ENCODE results near the gene HSPA1B. TPM values are rescaled to one million over a fixed set of nuclear protein-coding genes. Genes with fewer than 3 reads are reported as not detected.

HSPA1B gene
- total and polyA plus RNA-seq, 8 donors, result 35.9 to 165 (median 77.4) TPM

DNA sequence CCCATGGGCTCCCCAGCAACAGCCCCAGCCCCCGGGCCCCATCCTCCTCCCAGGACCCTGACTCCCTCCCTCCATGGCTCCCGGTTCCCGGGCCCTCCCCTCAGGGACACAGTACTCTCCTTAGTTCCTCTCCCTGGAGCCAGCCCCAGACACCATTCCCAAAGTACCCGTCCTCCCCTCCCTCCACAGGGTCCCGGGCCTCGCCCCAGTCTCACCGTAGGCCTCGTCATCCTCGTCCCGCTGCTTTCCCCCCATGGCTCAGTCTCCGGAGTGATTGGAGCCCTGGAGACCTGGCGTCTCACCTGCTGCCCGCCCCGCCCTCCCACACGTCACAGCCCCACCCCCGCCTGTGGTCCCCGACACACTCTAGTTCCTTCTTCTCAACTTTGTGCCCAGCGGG, 51.2 kb downstream of the HSPA1B start, which contains the start of gene SLC44A4:
Gene SLC44A4 (minus strand): TSS at position 272 of the 400 bp plus-strand sequence. CDS start 17 bp downstream, at position 255.
- peak within 1 kb of the TSS; percentile 85 to 95 (median 92) for H3K27ac ChIP-seq
- peaks cover 41 to 65% (median 48%) of the 10 kb centered on the region in 4 donors for H3K36me3 ChIP-seq
- H3K4me1 ChIP-seq, result peaks cover 17 to 44% (median 26%) of the 10 kb centered on the region in 4 donors
- peak; percentile 71 to 89 for DNase-seq
- TF ChIP-seq POLR2A (IDR thresholded peaks at IDR 0.05) (peak in 1 of 4 donors; percentile 46), POLR2AphosphoS5 (IDR thresholded peaks at IDR 0.05) (peak in 2 of 3 donors; percentile 79 to 84)
- TF ChIP-seq, protein P1, sequence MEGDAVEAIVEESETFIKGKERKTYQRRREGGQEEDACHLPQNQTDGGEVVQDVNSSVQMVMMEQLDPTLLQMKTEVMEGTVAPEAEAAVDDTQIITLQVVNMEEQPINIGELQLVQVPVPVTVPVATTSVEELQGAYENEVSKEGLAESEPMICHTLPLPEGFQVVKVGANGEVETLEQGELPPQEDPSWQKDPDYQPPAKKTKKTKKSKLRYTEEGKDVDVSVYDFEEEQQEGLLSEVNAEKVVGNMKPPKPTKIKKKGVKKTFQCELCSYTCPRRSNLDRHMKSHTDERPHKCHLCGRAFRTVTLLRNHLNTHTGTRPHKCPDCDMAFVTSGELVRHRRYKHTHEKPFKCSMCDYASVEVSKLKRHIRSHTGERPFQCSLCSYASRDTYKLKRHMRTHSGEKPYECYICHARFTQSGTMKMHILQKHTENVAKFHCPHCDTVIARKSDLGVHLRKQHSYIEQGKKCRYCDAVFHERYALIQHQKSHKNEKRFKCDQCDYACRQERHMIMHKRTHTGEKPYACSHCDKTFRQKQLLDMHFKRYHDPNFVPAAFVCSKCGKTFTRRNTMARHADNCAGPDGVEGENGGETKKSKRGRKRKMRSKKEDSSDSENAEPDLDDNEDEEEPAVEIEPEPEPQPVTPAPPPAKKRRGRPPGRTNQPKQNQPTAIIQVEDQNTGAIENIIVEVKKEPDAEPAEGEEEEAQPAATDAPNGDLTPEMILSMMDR (IDR thresholded peaks at IDR 0.05), result no peak
- intact Hi-C loops (cut with DNase I; ENCODE audit: low total_unique reads), result no loop called here
- H3K9me3 ChIP-seq, result no peaks in the 10 kb centered on the region
- no peaks in the 10 kb centered on the region for H3K27me3 ChIP-seq
- WGBS, 5 donors, result 28 to 46% (median 32%) methylated on average over 11 to 18 of the region's 18 CpGs
- H3K4me3 ChIP-seq, result peak within 1 kb of the TSS; percentile 36 to 59 (median 47)

DNA sequence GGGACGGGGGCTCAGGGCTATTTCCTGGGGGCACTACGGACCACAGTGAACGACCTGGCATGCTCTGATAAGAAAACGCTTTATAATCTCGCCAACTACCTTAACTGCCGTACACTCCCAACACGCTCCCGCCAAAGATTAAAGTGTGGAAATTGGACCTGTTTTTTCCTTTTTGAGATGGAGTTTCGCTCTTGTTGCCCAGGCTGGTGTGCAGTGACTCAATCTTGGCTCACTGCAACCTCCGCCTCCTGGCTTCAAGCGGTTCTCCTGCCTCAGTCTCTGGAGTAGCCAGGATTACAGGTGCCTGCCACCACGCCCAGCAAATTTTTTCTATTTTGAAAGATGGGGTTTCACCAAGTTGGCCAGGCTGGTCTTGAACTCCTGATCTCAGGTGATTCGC, 51.6 kb downstream of the HSPA1B start:
- peak overlapping the region; percentile 85 to 95 (median 92) for H3K27ac ChIP-seq
- H3K27me3 ChIP-seq, result no peaks in the 10 kb centered on the region
- intact Hi-C loops (cut with DNase I; ENCODE audit: low total_unique reads), result no loop called here
- H3K4me3 ChIP-seq, result peak overlapping the region; percentile 36 to 59 (median 47)
- peak in 1 of 3 donors; percentile 8 for TF ChIP-seq POLR2AphosphoS5 (IDR thresholded peaks at IDR 0.05)
- no peak for TF ChIP-seq EP300 (IDR thresholded peaks at IDR 0.05)
- WGBS, 5 donors, result 23 to 65% (median 43%) methylated on average over 9 to 13 of the region's 13 CpGs
- DNase-seq, result no peak
- peaks cover 45 to 65% (median 52%) of the 10 kb centered on the region in 4 donors for H3K36me3 ChIP-seq
- H3K9me3 ChIP-seq, result no peaks in the 10 kb centered on the region
- H3K4me1 ChIP-seq, result peaks cover 17 to 44% (median 24%) of the 10 kb centered on the region in 4 donors

Small RNAs within 50 kb of the gene (small RNA-seq; reads per million reads assigned to genes)
- gene RF00019 (0 reads per million in 4 donors), gene SNORD48 (331 to 1,938 (median 464) reads per million in 4 donors), gene SNORD52 (0 reads per million in 4 donors)

Other genes starting within 250 kb of the HSPA1B start
Only the 30 nearest of the 38 such genes appear.
- gene APOM, start 171.8 kb upstream of the HSPA1B start, total RNA-seq, result 1 to 10 TPM in 2 of 5 donors, not detected in 3; 1.3 to 1.9 TPM
- 10 to 100 TPM in 1 of 3 donors, 1 to 10 TPM in 2; 6.4 to 14.2 (median 6.5) TPM for gene APOM, start 171.8 kb upstream of the HSPA1B start, polyA plus RNA-seq
- 10 to 100 TPM; 12.8 to 44.9 (median 32.0) TPM for gene C6orf47, start 167.0 kb upstream of the HSPA1B start, total RNA-seq
- gene C6orf47, start 167.0 kb upstream of the HSPA1B start, polyA plus RNA-seq, result 10 to 100 TPM; 10.5 to 16.0 (median 13.0) TPM
- gene GPANK1, start 162.7 kb upstream of the HSPA1B start, total RNA-seq, result 10 to 100 TPM in 4 of 5 donors, 1 to 10 TPM in 1; 5.8 to 36.8 (median 10.6) TPM
- gene GPANK1, start 162.7 kb upstream of the HSPA1B start, polyA plus RNA-seq, result 10 to 100 TPM; 13.0 to 17.9 (median 13.4) TPM
- 100 to 1,000 TPM in 3 of 5 donors, 10 to 100 TPM in 2; 11.3 to 375 (median 142) TPM for gene CSNK2B, start 161.7 kb upstream of the HSPA1B start, total RNA-seq
- gene CSNK2B, start 161.7 kb upstream of the HSPA1B start, polyA plus RNA-seq, result 100 to 1,000 TPM; 152 to 233 (median 181) TPM
- 10 to 100 TPM in 2 of 5 donors, 1 to 10 TPM in 2, not detected in 1; 2.7 to 17.1 (median 10.3) TPM for gene LY6G5B, start 157.8 kb upstream of the HSPA1B start, total RNA-seq
- 1 to 10 TPM in 2 of 3 donors, under 1 TPM in 1; 0.44 to 4.7 (median 2.1) TPM for gene LY6G5B, start 157.8 kb upstream of the HSPA1B start, polyA plus RNA-seq
- not detected for gene LY6G5C, start 146.7 kb upstream of the HSPA1B start, total RNA-seq
- gene LY6G5C, start 146.7 kb upstream of the HSPA1B start, polyA plus RNA-seq, result 1 to 10 TPM; 1.8 to 4.9 (median 2.7) TPM
- 100 to 1,000 TPM in 1 of 5 donors, 10 to 100 TPM in 4; 40.9 to 122 (median 49.0) TPM for gene ABHD16A, start 124.4 kb upstream of the HSPA1B start, total RNA-seq
- gene ABHD16A, start 124.4 kb upstream of the HSPA1B start, polyA plus RNA-seq, result 10 to 100 TPM; 15.1 to 48.0 (median 20.4) TPM
- gene LY6G6F, start 120.9 kb upstream of the HSPA1B start, total RNA-seq, result not detected
- not detected for gene LY6G6F, start 120.9 kb upstream of the HSPA1B start, polyA plus RNA-seq
- gene LY6G6D, start 112.4 kb upstream of the HSPA1B start, total RNA-seq, result not detected
- not detected for gene LY6G6D, start 112.4 kb upstream of the HSPA1B start, polyA plus RNA-seq
- gene LY6G6C, start 106.0 kb upstream of the HSPA1B start, total RNA-seq, result not detected
- under 1 TPM in 1 of 3 donors, not detected in 2; 0.90 TPM for gene LY6G6C, start 106.0 kb upstream of the HSPA1B start, polyA plus RNA-seq
- not detected for gene MPIG6B, start 104.4 kb upstream of the HSPA1B start, total RNA-seq
- gene MPIG6B, start 104.4 kb upstream of the HSPA1B start, polyA plus RNA-seq, result under 1 TPM in 1 of 3 donors, not detected in 2; 0.10 TPM
- 100 to 1,000 TPM in 2 of 5 donors, 10 to 100 TPM in 3; 33.3 to 133 (median 76.1) TPM for gene DDAH2, start 98.4 kb upstream of the HSPA1B start, total RNA-seq
- gene DDAH2, start 98.4 kb upstream of the HSPA1B start, polyA plus RNA-seq, result 10 to 100 TPM; 52.9 to 73.7 (median 57.9) TPM
- gene CLIC1, start 91.2 kb upstream of the HSPA1B start, total RNA-seq, result 100 to 1,000 TPM in 4 of 5 donors, 10 to 100 TPM in 1; 33.8 to 381 (median 117) TPM
- 100 to 1,000 TPM; 331 to 597 (median 348) TPM for gene CLIC1, start 91.2 kb upstream of the HSPA1B start, polyA plus RNA-seq
- gene MSH5, start 87.7 kb upstream of the HSPA1B start, total RNA-seq, result 10 to 100 TPM in 4 of 5 donors, 1 to 10 TPM in 1; 4.1 to 66.4 (median 21.4) TPM
- 1 to 10 TPM; 2.9 to 9.3 (median 3.2) TPM for gene MSH5, start 87.7 kb upstream of the HSPA1B start, polyA plus RNA-seq
- gene SAPCD1, start 65.1 kb upstream of the HSPA1B start, total RNA-seq, result 10 to 100 TPM in 2 of 5 donors, 1 to 10 TPM in 2, not detected in 1; 2.7 to 40.8 (median 7.6) TPM
- gene SAPCD1, start 65.1 kb upstream of the HSPA1B start, polyA plus RNA-seq, result 1 to 10 TPM; 2.4 to 5.4 (median 2.9) TPM
- 10 to 100 TPM in 1 of 5 donors, 1 to 10 TPM in 3, not detected in 1; 4.2 to 18.3 (median 7.5) TPM for gene VWA7, start 50.4 kb upstream of the HSPA1B start, total RNA-seq
- 1 to 10 TPM; 1.3 to 1.4 (median 1.4) TPM for gene VWA7, start 50.4 kb upstream of the HSPA1B start, polyA plus RNA-seq
- gene VARS1, start 32.0 kb upstream of the HSPA1B start, total RNA-seq, result 10 to 100 TPM; 21.6 to 56.5 (median 24.1) TPM
- gene VARS1, start 32.0 kb upstream of the HSPA1B start, polyA plus RNA-seq, result 10 to 100 TPM; 11.0 to 31.8 (median 27.7) TPM
- gene LSM2, start 20.8 kb upstream of the HSPA1B start, total RNA-seq, result 10 to 100 TPM in 3 of 5 donors, 1 to 10 TPM in 1, not detected in 1; 6.7 to 34.5 (median 11.4) TPM
- gene LSM2, start 20.8 kb upstream of the HSPA1B start, polyA plus RNA-seq, result 10 to 100 TPM; 45.2 to 55.8 (median 50.4) TPM
- gene HSPA1L, start 12.5 kb upstream of the HSPA1B start, total RNA-seq, result 1 to 10 TPM in 2 of 5 donors, not detected in 3; 1.1 to 1.7 TPM
- under 1 TPM; 0.46 to 0.98 (median 0.75) TPM for gene HSPA1L, start 12.5 kb upstream of the HSPA1B start, polyA plus RNA-seq
- gene HSPA1A, start 12.2 kb upstream of the HSPA1B start, total RNA-seq, result 100 to 1,000 TPM in 3 of 5 donors, 10 to 100 TPM in 2; 68.8 to 124 (median 113) TPM
- 100 to 1,000 TPM in 1 of 3 donors, 10 to 100 TPM in 2; 51.1 to 107 (median 64.8) TPM for gene HSPA1A, start 12.2 kb upstream of the HSPA1B start, polyA plus RNA-seq
- gene NEU1, start 35.1 kb downstream of the HSPA1B start, total RNA-seq, result 10 to 100 TPM; 11.3 to 60.7 (median 25.0) TPM
- 10 to 100 TPM; 16.3 to 29.0 (median 22.2) TPM for gene NEU1, start 35.1 kb downstream of the HSPA1B start, polyA plus RNA-seq
- gene SLC44A4, start 51.3 kb downstream of the HSPA1B start, total RNA-seq, result 100 to 1,000 TPM in 4 of 5 donors, 10 to 100 TPM in 1; 74.2 to 201 (median 175) TPM
- 100 to 1,000 TPM in 1 of 3 donors, 10 to 100 TPM in 2; 35.4 to 111 (median 47.9) TPM for gene SLC44A4, start 51.3 kb downstream of the HSPA1B start, polyA plus RNA-seq
- gene EHMT2, start 70.0 kb downstream of the HSPA1B start, total RNA-seq, result 10 to 100 TPM; 12.1 to 58.0 (median 31.7) TPM
- gene EHMT2, start 70.0 kb downstream of the HSPA1B start, polyA plus RNA-seq, result 10 to 100 TPM; 27.3 to 43.2 (median 35.4) TPM
- gene ZBTB12, start 74.3 kb downstream of the HSPA1B start, total RNA-seq, result 1 to 10 TPM in 3 of 5 donors, under 1 TPM in 2; 0.43 to 6.4 (median 1.3) TPM
- 1 to 10 TPM; 1.8 to 3.4 (median 2.2) TPM for gene ZBTB12, start 74.3 kb downstream of the HSPA1B start, polyA plus RNA-seq
- gene C2, start 100.0 kb downstream of the HSPA1B start, total RNA-seq, result 10 to 100 TPM in 1 of 5 donors, 1 to 10 TPM in 3, not detected in 1; 1.7 to 24.6 (median 4.0) TPM
- gene C2, start 100.0 kb downstream of the HSPA1B start, polyA plus RNA-seq, result 1 to 10 TPM; 3.3 to 6.3 (median 4.9) TPM
- 100 to 1,000 TPM in 3 of 5 donors, 10 to 100 TPM in 1, 1 to 10 TPM in 1; 8.4 to 316 (median 185) TPM for gene CFB, start 118.4 kb downstream of the HSPA1B start, total RNA-seq
- 100 to 1,000 TPM in 2 of 3 donors, 10 to 100 TPM in 1; 13.1 to 226 (median 165) TPM for gene CFB, start 118.4 kb downstream of the HSPA1B start, polyA plus RNA-seq
- 100 to 1,000 TPM in 1 of 5 donors, 10 to 100 TPM in 3, 1 to 10 TPM in 1; 2.9 to 100 (median 50.1) TPM for gene NELFE, start 131.2 kb downstream of the HSPA1B start, total RNA-seq
- gene NELFE, start 131.2 kb downstream of the HSPA1B start, polyA plus RNA-seq, result 10 to 100 TPM; 52.1 to 75.8 (median 53.5) TPM
- 100 to 1,000 TPM in 3 of 5 donors, 10 to 100 TPM in 2; 22.0 to 478 (median 114) TPM for gene SKIC2, start 131.4 kb downstream of the HSPA1B start, total RNA-seq
- 10 to 100 TPM; 74.3 to 88.9 (median 87.1) TPM for gene SKIC2, start 131.4 kb downstream of the HSPA1B start, polyA plus RNA-seq
- gene DXO, start 144.4 kb downstream of the HSPA1B start, total RNA-seq, result 10 to 100 TPM in 3 of 5 donors, 1 to 10 TPM in 2; 4.1 to 65.8 (median 18.3) TPM
- gene DXO, start 144.4 kb downstream of the HSPA1B start, polyA plus RNA-seq, result 10 to 100 TPM; 11.9 to 24.8 (median 19.7) TPM
- gene C4A, start 154.3 kb downstream of the HSPA1B start, total RNA-seq, result 100 to 1,000 TPM in 1 of 5 donors, 10 to 100 TPM in 4; 10.8 to 248 (median 32.1) TPM
- gene C4A, start 154.3 kb downstream of the HSPA1B start, polyA plus RNA-seq, result 10 to 100 TPM; 42.2 to 92.9 (median 48.1) TPM